Epithelial cell of prostate (primary cell): ENCODE results near the gene MEIKIN.
A peak's percentile ranks its signal among the peaks of the same experiment; 100 is the strongest.
"Not testable (repeated sequence)": the region's sequence is repeated elsewhere in the genome, so short reads cannot be mapped to it uniquely, and the experiment has no call there.

Experiments used
- DNase-seq: peaks from one replicate; pipeline ENCODE4 v3.0.0-alpha.2; 2011; ENCODE audit warnings: low read depth, low spot score
- H3K27ac ChIP-seq: fragments of 450-650 bp; 2 replicates; pipeline ENCODE4 v1.5.1; 2017; ENCODE audit warnings: mild to moderate bottlenecking

MEIKIN gene

DNA sequence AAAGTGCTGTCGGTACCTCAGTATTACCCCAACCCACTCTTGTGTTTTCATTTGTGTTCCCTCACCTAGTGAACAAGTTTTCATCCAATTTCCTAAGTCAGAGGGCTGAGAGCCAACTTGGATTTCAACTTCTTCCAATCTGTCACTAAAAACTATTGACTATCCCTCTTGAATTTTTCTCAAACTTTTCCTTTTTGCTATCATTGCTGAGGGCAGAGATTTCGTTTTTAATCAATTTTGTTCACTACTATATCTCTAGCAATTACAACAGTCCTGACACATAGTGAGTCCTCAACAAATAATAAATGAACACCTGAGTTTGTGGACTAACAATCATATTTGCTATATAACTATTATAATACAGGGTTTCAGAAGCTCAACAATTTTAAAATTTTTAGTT lies 29.0 kb downstream of the MEIKIN start:
- no peak overlapping the region for H3K27ac ChIP-seq
- no peak for DNase-seq

DNA sequence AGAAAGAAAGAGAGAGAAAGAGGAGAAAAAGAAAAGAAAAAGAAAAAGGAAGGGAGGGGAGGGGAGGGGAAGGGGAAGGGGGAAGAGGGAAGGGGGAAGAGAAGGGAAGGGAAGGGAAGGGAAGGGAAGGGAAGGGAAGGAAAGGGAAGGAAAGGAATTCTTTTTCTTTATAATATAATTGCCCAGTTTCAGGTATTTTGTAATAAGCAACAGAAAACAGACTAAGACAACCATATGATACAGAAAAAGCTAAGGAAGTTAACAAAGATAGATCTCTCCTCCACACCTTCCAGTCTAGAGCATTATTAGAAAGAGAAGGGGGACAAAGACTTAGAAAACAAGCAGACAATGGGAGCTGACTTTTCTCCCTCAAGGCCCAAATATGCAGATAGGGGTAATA lies 31.0 kb downstream of the MEIKIN start:
- no peak overlapping the region for H3K27ac ChIP-seq
- no peak for DNase-seq

DNA sequence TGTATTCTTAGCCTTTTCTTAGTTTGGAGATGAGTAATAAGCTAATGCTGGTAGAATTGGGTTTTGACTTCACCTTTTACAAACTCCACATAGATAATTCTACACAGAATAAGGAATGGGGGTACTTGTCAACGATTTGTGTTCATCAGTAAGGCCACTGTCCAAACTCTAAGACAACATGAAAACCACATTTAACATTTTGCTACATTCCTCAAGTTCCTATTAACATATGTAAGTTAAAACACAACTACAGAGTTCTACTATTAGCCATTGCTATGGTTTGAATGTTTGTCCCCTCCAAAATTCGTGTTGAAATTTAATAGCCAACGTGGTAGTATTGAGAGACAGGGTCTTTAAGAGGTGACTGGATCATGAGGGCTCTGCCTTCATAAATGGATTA lies 31.9 kb downstream of the MEIKIN start:
- H3K27ac ChIP-seq, result no peak overlapping the region
- DNase-seq, result no peak

DNA sequence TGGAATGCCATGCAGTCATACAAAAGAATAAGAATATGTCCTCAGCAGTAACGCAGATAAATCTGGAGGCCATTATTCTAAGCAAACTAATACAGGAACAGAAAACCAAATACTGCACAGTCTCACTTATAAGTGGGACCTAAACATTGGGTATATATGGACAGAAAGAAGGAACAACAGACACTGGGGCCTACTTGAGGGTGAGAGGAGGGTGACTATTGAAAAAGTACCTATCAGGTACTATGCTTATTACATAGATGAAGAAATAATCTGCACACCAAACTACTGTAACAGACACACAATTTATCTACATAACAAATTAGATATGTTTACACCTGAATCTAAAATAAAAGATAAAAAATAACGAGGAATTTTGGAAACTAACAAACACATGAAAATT lies 38.8 kb downstream of the MEIKIN start:
- H3K27ac ChIP-seq, result no peak overlapping the region
- no peak for DNase-seq

DNA sequence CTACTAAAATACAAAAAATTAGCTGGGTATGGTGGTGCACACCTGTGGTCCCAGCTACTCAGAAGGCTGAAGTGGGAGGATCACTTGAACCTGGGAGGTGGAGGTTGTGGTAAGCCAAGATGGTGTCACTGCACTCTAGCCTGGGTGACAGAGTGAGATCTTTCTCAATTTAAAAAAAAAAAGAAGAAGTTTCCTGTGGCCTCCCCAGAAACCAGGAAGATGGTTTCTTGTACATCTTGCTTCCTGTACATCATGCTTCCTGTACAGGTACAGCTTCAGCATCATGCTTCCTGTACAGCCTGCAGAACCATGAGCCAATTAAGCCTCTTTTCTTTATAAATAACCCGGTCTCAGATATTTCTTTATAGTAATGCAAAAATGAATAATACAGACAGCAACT lies 43.2 kb downstream of the MEIKIN start:
- DNase-seq, H3K27ac ChIP-seq: not testable (repeated sequence)

DNA sequence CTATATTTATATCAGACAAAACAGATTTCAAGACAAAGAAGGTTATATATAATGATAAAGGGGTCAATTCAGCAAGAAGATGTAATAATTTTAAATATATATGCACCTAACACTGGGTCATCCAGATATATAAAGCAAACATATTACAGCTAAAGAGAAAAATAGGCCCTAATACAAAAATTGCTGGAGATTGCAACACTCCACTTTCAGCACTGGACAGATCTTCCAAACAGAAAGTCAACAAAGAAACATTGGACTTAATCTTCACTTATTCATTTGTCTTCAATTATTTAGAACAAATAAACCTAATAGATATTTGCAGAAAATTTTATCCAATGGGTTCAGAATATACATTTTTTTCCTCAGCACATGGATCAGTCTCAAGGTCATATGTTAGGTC lies 45.8 kb downstream of the MEIKIN start:
- DNase-seq, result no peak
- H3K27ac ChIP-seq, result no peak overlapping the region

DNA sequence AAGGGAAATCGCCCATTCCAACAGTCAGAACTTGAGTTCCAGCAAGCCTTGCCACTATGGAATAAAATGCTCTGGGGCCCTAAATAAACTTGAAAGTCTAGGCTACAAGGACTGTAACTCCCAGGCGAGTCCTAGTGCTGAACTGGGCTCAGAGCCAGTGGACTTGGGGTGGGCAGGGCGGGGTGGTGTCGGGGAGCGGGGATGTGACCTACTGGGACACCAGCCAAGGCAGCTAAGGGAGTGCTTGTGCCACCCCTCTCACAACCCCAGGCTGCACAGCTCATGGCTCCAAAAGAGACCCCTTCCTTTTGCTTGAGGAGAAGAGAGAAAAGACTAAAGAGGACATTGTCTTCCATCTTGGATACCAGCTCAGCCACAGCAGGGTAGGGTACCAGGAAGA lies 61.5 kb downstream of the MEIKIN start:
- no peak for DNase-seq
- H3K27ac ChIP-seq, result no peak overlapping the region

DNA sequence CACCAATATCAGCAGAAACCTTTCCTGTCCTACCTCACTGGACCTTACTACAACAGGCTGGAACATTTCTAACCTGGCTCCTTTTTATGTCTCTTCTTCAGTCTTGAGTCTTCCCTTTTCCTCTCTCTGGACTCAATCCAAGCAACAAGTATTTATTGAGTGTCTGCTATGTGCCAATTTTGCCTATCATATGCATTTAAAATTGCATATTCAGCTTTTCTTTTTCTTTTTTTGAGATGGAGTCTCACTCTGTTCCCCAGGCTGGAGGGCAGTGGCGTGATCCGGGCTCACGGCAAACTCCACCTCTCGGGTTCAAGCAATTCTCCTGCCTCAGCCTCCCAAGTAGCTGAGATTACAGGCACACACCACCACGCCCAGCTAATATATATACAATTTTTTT lies 65.8 kb downstream of the MEIKIN start:
- DNase-seq, result no peak

DNA sequence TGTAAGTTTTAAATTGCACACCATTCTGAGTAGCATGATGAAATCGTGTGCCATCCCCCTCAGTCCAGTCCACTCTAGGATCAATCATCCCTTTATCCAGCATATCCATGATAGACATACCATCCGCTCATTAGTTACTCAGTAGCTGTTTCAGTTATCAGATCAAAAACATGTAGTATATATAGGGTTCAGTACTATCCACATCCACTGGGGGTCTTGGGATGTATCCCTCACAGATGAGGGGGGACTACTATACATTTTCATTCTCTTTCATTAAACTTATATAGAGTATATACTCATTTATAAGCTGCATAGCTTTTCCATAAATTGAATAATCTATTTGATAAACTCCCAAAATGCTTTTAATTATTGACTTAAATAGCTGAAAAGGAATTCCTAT lies 67.6 kb downstream of the MEIKIN start:
- H3K27ac ChIP-seq, result no peak overlapping the region
- DNase-seq, result no peak

More for the DNA sequence above, 65.8 kb downstream of the MEIKIN start:
- no peak overlapping the region for H3K27ac ChIP-seq

DNA sequence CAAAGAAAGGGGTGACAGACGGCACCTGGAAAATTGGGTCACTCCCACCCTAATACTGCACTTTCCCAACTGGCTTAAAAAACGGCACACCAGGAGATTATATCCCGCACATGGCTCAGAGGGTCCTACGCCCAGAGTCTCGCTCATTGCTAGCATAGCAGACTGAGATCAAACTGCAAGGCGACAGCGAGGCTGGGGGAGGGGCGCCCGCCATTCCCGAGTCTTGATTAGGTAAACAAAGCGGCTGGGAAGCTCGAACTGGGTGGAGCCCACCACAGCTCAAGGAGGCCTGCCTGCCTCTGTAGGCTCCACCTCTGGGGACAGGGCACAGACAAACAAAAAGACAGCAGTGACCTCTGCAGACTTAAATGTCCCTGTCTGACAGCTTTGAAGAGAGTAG lies 74.2 kb downstream of the MEIKIN start:
- DNase-seq, H3K27ac ChIP-seq: not testable (repeated sequence)

DNA sequence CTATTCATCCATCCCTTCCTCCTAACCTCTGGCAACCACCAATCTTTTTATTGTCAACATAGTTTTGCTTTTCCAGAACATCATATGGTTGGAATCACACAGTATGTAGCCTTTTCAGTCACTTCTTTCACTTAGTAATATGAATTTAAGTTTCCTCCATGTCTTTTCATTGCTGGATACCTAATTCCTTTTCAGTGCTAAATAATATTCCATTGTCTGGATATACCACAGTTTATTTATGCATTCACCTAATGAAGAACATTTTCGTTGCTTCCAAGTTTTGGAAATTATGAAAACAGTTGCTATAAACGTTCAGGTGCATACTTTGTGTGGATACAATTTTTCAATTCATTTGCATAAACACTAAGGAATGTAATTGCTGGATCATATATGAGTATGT lies 77.9 kb downstream of the MEIKIN start:
- H3K27ac ChIP-seq, result no peak overlapping the region

DNA sequence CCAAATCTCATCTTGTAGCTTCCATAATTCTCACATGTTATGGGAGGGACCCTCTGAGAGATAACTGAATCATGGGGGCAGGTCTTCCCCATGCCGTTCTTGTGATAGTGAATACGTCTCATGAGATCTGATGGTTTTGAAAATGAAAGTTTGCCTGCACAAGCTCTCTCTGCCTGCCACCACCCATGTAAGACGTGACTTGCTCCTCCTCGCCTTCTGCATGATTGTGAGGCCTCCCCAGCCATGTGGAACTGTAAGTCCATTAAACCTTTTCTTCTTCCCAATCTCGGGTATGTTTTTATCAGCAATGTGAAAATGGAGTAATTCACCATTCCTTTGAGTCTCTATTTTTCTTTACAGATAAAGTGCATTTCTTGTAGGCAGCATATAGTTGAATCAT lies 81.8 kb downstream of the MEIKIN start:
- no peak overlapping the region for H3K27ac ChIP-seq
- no peak for DNase-seq

More for the DNA sequence above, 77.9 kb downstream of the MEIKIN start:
- no peak for DNase-seq

DNA sequence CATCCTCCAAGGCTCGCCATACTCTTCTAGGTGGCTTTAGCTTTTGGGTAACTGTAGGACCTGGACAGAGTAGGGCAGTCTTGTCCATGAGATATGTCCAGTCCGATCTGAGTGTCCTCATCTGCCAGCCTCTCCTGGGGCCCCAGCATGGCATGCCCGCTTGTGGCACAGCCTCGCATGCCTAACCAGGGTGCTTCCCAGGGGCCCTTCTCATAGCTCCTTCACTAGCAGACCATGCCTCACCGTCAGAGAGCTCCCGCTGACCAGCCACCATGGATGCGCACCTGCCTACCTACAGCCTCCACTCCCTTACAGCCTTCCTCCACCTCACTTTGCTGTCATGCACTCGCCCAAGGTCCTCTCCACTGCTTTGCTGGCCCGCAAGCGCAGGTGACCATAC lies 88.1 kb downstream of the MEIKIN start:
- no peak overlapping the region for H3K27ac ChIP-seq
- DNase-seq, result no peak

DNA sequence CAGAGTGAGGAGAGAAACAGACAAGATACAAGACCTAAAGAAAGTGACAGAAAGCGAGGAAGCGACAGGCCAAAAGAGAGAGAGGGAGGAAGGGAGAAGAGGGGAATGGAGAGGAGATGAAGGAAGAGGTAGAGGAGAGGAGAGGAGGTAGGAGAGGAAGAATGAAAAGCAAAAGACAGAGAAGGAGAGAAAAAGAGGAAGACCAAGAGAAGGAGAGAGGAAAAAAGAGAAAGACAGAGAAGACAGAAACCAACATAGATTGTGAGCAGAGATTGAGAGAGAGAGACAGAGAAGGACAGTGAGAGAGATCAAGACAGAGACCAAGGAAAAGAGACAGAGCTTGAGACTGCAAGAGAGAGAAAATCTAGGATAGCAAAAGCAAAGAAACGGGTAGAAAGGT lies 90.0 kb downstream of the MEIKIN start:
- no peak overlapping the region for H3K27ac ChIP-seq
- no peak for DNase-seq

DNA sequence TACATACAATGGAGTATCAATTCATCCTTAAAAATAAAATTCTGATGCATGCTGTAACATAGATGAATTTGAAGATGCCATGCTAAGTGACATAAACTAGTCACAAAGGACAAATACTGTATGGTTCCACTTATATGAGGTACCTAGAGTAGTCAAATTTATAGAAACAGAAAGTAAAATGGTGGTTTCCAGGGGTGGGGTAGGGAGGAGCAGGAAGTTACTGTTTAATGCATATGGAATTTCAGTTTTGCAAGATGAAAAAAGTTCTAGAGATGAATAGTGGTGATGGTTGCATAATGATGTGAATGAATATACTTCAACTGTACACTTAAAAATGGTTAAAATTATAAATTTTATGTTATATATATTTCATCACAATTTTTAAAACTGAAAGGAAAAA lies 91.3 kb downstream of the MEIKIN start:
- no peak overlapping the region for H3K27ac ChIP-seq
- DNase-seq, result no peak

DNA sequence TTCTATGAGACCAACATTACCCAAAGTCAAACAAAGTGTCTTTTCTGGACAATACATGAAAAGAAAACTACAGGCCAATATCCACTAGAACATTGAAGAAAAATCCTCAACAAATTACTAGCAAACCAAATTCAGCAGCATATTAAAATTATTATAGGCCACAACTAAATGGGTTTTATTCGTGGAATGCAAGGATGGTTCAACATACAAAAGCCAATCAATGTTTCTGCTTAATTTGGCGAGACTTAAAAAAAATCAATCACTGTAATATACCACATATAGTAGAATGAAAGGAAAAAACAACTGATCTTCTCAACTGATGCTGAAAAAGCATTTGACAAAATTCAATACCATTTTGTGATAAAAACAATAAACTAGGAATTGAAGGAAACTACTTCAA lies 96.8 kb downstream of the MEIKIN start:
- no peak for DNase-seq
- no peak overlapping the region for H3K27ac ChIP-seq

DNA sequence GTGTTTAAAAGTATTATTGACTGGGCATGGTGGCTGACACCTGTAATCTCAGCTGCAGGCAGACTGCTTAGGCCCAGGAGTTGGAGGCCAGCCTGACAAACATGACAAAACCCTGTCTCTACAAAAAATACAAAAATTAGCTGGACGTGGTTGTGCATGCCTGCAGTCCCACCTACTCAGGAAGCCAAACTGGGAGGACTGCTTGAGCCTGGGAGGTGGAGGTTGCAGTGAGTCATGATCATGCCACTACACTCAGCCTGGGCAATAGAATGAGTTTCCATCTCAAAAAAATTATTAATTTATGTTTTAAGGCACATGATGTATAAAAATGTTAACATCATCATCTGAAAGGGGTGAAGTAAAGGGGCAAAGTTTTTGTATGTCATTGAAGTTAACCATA lies 98.9 kb downstream of the MEIKIN start:
- no peak overlapping the region for H3K27ac ChIP-seq

DNA sequence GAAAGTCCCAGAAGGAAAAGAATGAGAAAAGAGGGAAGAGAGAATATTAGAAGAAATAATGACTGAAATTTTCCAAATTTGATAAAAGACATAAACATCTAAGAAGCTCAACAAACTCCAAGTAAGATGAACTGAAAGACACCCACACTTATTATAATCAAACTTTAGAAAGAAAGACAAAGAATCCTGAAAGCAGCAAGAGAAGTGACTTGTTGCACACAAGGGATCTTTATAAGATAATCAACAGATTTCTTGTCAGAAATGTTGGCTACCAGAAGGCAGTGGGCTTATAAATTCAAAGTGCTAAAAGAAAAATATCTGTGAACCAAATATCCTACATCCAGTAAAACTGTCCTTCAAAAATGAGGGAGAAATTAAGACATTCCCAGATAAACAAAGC lies 99.6 kb downstream of the MEIKIN start:
- H3K27ac ChIP-seq, result no peak overlapping the region

More for the DNA sequence above, 98.9 kb downstream of the MEIKIN start:
- peak; percentile 5 for DNase-seq

DNA sequence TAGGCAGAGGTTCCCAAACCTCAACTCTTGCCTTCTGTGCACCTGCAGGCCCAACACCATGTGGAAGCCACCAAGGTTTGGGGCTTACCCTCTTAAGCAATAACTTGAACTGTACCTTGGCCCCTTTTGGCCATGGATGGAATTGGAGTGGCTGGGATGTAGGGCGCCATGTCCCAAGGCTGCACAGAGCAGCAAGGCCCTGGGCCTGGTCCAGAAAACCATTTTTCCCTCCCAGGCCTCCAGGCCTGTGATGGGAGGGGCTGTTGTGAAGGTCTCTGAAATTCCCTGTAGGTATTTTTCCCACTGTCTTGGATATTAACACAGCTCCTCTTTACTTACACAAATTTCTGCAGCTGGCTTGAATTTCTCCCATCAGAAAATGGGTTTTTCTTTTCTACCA lies 102.5 kb downstream of the MEIKIN start:
- not testable (repeated sequence) for DNase-seq

More for the DNA sequence above, 99.6 kb downstream of the MEIKIN start:
- no peak for DNase-seq

DNA sequence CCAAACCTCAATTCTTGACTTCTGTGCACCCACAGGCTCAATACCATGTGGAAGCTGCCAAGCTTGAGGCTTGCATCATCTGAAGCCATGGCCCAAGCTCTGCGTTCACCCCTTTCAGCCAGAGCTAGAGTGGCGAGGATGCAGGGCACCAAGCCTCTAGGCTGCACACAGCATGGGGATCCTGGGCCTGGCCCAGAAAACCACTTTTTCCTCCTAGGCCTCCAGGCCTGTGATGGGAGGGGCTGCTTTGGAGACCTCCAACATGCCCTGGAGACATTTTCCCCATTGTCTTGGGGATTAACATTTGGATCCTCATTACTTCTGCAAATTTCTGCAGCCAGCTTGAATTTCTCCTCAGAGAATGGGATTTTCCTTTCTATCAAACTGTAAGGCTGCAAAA lies 112.8 kb downstream of the MEIKIN start:
- not testable (repeated sequence) for H3K27ac ChIP-seq, DNase-seq

More for the DNA sequence above, 102.5 kb downstream of the MEIKIN start:
- H3K27ac ChIP-seq, result not testable (repeated sequence)

DNA sequence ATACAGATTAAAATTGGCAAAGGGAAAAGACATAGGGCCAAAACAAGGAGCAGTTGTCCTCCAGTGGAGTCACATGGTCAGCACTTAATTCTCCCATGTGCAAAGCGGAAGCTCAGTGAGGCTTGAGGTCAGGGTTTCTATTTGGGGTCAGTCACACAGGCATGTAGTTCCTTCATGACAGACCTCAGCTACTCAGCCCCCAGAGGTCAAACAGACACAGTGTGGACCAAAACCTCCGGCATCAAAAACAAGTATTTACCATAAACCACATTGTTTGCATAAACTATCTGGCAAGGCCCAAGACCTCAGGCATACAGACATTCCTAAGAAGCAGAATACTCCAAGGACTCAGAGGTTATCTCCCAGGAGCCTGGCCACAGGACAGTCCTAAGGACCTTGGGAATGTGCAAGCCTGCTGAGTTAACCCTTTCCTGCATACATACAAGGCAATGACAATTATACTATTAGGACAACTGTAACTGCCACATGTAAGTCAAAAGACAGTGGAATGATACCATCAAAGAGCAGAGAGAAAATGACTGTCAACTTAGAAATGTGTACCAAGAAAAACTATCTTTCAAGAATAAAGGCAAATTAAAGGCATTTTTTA lies 120.0 kb downstream of the MEIKIN start:
- DNase-seq, result no peak
- H3K27ac ChIP-seq, result no peak overlapping the region

DNA sequence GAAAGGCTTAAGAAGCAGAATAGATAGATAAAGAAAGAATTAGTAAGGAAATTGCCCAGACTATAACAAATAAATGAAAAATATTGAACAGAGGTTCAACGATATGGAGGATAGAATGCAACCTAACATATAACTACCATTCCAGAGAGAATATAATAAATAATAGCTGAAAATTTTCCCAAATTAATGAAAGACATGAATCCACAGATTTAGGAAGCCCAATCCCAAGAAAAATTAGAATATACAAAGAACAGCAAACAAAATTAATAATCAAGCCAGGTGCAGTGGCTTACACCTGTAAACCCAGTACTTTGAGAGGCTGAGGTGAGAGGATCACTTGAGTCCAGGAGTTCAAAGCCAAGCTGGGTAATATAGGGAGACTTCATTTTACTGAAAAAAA lies 120.8 kb downstream of the MEIKIN start:
- no peak overlapping the region for H3K27ac ChIP-seq
- DNase-seq, result no peak

DNA sequence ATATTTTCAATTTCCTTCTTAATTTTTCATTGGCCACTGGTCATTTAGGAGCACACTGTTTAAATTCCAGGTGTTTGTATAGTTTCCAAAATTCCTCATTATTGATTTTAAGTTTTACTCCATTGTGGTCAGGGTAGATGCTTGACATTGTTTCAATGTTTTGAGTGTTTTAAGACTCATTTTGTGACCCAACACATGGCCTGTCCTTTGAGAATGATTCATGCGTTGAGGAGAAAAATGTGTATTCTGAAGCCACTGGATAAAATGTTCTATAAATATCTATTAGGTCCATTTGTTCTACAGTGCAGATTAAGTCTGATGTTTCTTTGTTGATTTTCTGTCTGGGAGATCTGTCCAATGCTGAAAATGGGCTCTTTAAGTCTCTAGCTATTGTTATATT lies 124.2 kb downstream of the MEIKIN start:
- H3K27ac ChIP-seq, result no peak overlapping the region
- no peak for DNase-seq
